Measurements from ENCODE around the gene NELFCD. TPM values are rescaled to one million over a fixed set of nuclear protein-coding genes. Genes with fewer than 3 reads are reported as not detected.
"Not testable (repeated sequence)": the region's sequence is repeated elsewhere in the genome, so short reads cannot be mapped to it uniquely, and the experiment has no call there.

Gene NELFCD, protein sequence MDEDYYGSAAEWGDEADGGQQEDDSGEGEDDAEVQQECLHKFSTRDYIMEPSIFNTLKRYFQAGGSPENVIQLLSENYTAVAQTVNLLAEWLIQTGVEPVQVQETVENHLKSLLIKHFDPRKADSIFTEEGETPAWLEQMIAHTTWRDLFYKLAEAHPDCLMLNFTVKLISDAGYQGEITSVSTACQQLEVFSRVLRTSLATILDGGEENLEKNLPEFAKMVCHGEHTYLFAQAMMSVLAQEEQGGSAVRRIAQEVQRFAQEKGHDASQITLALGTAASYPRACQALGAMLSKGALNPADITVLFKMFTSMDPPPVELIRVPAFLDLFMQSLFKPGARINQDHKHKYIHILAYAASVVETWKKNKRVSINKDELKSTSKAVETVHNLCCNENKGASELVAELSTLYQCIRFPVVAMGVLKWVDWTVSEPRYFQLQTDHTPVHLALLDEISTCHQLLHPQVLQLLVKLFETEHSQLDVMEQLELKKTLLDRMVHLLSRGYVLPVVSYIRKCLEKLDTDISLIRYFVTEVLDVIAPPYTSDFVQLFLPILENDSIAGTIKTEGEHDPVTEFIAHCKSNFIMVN
- total RNA-seq: 35.6 TPM
- long read RNA-seq, transcript NELFCD-213 (15 exons, 2,305 nt): major isoform, 49 of 84 reads
- long read RNA-seq, partial matches to known transcripts: 20 of 84 reads
- long read RNA-seq, other reads (novel, unspliced or antisense): 15 of 84 reads

DNA sequence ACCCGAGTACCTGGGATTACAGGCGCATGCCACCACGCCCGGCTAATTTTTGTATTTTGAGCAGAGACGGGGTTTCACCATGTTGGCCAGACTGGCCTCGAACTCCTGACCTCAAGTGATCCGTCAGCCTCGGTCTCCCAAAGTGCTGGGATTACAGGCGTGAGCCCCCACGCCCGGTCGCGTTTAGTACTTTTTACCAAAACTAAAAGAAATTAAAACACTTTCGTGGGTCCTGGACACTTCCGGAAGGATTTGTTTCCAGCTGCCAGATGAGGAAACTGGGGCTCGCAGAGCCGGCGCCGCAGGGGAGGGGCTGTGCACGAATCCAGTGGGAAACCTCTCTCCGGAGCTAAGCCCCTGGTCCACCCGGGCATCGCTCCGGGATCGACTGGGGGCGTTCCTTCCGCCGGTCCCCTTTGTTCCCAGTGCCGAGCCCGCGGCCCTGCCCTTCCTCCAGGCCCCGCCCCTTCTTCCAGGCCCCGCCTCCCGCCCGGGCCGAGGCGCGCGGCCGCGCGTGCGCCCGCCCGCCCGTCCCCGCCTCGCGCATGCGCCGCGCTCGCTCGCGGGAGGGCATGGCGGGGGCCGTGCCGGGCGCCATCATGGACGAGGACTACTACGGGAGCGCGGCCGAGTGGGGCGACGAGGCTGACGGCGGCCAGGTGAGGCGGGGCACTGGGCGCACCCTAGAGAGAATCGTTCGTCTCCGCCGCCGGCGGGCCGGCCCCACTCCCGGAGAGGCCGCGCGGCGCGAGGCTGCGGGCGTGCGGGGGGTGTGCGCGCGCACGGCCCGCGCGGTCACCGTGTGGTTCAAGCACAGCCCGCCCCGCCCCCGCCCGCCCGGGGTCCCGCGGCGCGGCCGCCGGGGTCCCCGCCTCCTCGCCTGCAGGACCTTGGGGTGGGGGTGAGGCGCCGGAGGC, at the start of gene NELFCD:
TSS of gene NELFCD (plus strand) at position 546 of the 917 bp plus-strand sequence. CDS start at position 600, 54 bp downstream.
- DNase-seq (peak; percentile 94), ATAC-seq (peak; percentile 96)
- intact Hi-C loops (cut with micrococcal nuclease): no loop called here

DNA sequence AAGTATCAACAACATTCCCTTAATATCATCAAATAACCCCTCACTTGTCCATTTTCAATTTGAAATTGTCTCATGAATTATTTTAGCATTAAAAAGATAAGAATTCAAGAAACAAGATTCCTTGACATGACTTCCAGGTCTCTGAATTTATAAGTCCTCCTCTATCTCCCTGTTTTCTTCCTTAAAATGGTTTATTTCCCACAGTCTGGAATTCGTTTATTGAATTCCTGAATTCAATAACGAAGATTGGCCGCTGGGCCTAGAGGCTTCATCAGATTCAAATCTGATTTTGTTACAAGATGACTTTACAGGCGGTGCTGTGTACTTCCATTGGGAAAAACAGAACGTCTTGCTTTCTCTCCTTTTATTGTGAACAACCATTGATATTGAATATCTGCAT, 48.9 kb upstream of the NELFCD start:
- ATAC-seq: no peak
- DNase-seq: no peak
- intact Hi-C loops (cut with micrococcal nuclease): no loop called here

DNA sequence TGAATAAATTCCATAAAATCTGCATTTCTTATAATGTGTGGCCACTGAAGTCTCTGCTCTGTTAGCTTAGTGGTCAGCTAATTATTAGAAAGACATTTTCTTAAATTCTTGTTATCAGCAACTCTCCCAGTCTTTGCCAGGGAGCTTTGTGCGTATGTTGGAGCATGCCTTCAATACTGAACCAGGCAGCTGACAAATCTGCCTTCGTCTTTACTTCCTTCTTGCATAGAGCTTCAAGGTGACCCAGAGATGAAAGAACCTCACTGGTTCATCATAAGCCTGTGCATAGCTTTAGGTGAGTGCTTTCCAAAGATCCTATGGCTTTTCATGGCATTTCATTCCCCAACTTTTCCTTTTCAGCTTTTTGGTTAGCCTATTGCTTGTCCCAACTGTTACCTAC, 43.0 kb upstream of the NELFCD start:
- intact Hi-C loops (cut with micrococcal nuclease): no loop called here

GRCh38 chr20:58938541-58938940, 42.5 kb upstream of the NELFCD start:
- no peak for DNase-seq
- intact Hi-C loops (cut with micrococcal nuclease): no loop called here
- ATAC-seq: no peak

More for the DNA sequence above, 43.0 kb upstream of the NELFCD start:
- DNase-seq (no peak), ATAC-seq (no peak)

DNA sequence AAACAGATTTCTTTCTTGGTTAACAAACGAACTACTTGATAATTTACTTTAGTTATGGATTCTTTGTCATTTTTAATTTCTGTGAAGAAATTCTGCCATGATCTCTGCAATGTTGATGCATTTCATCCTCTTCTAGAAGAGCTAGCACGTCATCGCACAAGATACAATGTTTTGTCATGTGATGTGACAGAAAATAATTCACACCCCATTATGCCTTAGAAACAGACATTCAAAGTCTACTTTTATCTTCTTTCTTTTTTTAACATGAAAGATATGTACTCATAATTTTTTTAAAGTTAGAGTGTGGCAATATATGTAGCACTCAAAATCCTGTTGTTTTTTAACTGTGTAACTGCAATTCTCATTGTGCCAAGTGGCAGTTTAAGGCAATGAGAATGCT, 39.6 kb upstream of the NELFCD start:
- intact Hi-C loops (cut with micrococcal nuclease): no loop called here
- DNase-seq (no peak), ATAC-seq (no peak)

DNA sequence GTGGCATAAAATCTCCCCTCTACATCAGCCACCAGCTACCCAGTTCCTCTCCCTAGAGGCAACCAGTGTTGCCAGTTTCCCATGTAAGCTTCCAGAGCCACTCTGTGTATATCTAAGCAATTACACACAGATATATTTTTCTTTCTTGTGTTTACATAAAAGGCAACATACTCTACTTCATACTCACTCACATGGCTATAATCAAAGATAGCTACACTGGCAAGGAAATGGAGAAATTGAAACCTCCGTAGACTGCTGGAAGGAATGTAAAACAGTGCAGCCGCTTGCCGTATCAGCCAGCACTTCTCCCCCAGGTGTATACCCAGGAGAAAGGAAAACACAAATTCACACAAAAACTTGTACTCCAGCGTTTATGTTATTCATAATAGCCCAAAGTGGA, 38.5 kb upstream of the NELFCD start:
- ATAC-seq (no peak), DNase-seq (no peak)
- intact Hi-C loops (cut with micrococcal nuclease): no loop called here

GRCh38 chr20:58944610-58945009, 36.4 kb upstream of the NELFCD start:
- DNase-seq (no peak), ATAC-seq (no peak)
- intact Hi-C loops (cut with micrococcal nuclease): no loop called here

DNA sequence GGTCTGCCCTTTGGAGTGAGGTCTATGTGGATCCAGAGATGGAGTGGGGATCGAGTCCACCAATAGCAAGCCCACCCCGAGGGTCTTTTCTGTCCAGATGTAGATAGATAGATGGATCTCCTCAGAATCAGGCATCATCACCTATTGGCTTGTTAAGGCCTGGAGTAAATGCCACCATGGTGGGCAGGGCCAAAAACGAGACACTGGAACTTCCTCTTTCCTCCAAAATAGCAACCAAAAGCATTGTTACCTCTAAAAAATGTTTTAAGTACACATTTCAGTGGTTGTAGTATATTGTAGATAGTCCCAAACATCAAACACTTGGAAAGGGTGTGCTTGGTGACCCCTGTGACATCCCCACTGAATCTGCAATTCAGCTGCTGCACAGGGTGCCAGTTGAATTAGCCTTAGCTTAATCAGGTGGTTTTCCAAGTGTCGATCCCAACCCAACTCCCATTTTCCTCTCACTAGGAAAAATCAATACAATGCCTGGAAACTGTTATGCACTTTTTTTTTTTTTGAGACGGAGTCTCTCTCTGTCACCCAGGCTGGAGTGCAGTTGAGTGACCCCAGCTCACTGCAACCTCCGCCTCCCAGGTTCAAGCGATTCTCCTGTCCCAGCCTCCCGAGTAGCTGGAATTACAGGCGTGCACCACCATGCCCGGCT, 35.0 kb upstream of the NELFCD start:
- no peak for DNase-seq
- intact Hi-C loops (cut with micrococcal nuclease): no loop called here
- no peak for ATAC-seq

GRCh38 chr20:58947797-58948388, 33.2 kb upstream of the NELFCD start:
- ATAC-seq; intact Hi-C loops (cut with micrococcal nuclease): not testable (repeated sequence)

DNA sequence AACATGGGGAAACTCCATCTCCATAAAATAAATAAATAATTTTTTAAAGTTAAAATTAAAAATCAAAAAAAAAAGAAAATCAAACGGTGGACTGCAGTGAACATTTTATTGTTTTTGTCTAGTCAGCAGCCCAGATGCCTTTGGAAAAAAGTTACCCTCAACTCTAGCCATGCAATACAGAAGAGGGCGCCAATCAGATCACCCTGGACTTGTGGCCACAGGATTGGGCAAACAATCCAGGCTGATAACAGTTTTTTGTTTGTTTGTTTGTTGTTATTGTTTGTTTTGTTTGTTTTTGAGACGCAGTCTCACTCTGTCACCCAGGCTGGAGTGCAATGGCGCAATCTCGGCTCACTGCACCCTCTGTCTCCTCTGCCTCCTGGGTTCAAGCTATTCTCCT, 30.5 kb upstream of the NELFCD start:
- intact Hi-C loops (cut with micrococcal nuclease): no loop called here
- DNase-seq (no peak), ATAC-seq (no peak)

More at GRCh38 chr20:58947797-58948388, 33.2 kb upstream of the NELFCD start:
- not testable (repeated sequence) for DNase-seq

- DNase-seq (no peak), ATAC-seq (no peak)
- intact Hi-C loops (cut with micrococcal nuclease): no loop called here
Measured at GRCh38 chr20:58953050-58953449, 28.0 kb upstream of the NELFCD start.

GRCh38 chr20:58956078-58956477, 25.0 kb upstream of the NELFCD start:
- DNase-seq (no peak), ATAC-seq (no peak)
- intact Hi-C loops (cut with micrococcal nuclease): no loop called here

GRCh38 chr20:58959652-58960051, 21.4 kb upstream of the NELFCD start:
- DNase-seq: no peak
- intact Hi-C loops (cut with micrococcal nuclease): no loop called here
- ATAC-seq: no peak

- ATAC-seq: no peak
- intact Hi-C loops (cut with micrococcal nuclease): no loop called here
- DNase-seq: no peak
Measured at GRCh38 chr20:58963060-58963584, 17.9 kb upstream of the NELFCD start.

GRCh38 chr20:58963922-58964321, 17.1 kb upstream of the NELFCD start:
- ATAC-seq; intact Hi-C loops (cut with micrococcal nuclease); DNase-seq: not testable (repeated sequence)

- ATAC-seq (no peak), DNase-seq (no peak)
- intact Hi-C loops (cut with micrococcal nuclease): no loop called here
Measured at GRCh38 chr20:58965270-58966064, 15.6 kb upstream of the NELFCD start.

GRCh38 chr20:58967652-58968429, 13.2 kb upstream of the NELFCD start:
- DNase-seq: no peak
- ATAC-seq: no peak
- intact Hi-C loops (cut with micrococcal nuclease): no loop called here
